ENCODE measurements around the gene MINK1. TPM values are rescaled to one million over a fixed set of nuclear protein-coding genes. Genes with fewer than 3 reads are reported as not detected.

Gene MINK1
- total RNA-seq, 6 experiments from 2014 or later = 68.5 to 82.4 (median 71.6) TPM

GRCh38 chr17:4843321-4844000, 10.3 kb downstream of the MINK1 start:
- Mint-ChIP-seq H3K36me3 (ENCODE audit: low read depth) (peaks cover 5% of the 10 kb centered on the region; the same call in 1 of the 2 replicates), H3K9me3 (no peaks in the 10 kb centered on the region), H3K27me3 (ENCODE audit: insufficient read depth) (no peaks in the 10 kb centered on the region; the same call in 1 of the 2 replicates), H3K27ac (no peak overlapping the region), H3K4me1 (ENCODE audit: low read depth) (peaks cover 20% of the 10 kb centered on the region), H3K4me3 (no peak overlapping the region)
- TF ChIP-seq CTCF (IDR thresholded peaks at IDR 0.05) = no peak
- DNase-seq = no peak

GRCh38 chr17:4845118-4845517, 12.0 kb downstream of the MINK1 start:
- Mint-ChIP-seq H3K27ac (no peak overlapping the region), H3K4me1 (ENCODE audit: low read depth) (peaks cover 25% of the 10 kb centered on the region)

GRCh38 chr17:4846635-4847390, 13.7 kb downstream of the MINK1 start:
- Mint-ChIP-seq H3K9me3 (no peaks in the 10 kb centered on the region), H3K27ac (no peak overlapping the region), H3K4me3 (no peak overlapping the region), H3K4me1 (ENCODE audit: low read depth) (peaks cover 33% of the 10 kb centered on the region), H3K36me3 (ENCODE audit: low read depth) (peaks cover 16% of the 10 kb centered on the region), H3K27me3 (ENCODE audit: insufficient read depth) (no peaks in the 10 kb centered on the region; the same call in 1 of the 2 replicates)
- no peak for DNase-seq
- TF ChIP-seq CTCF (IDR thresholded peaks at IDR 0.05) = no peak

More at GRCh38 chr17:4845118-4845517, 12.0 kb downstream of the MINK1 start:
- Mint-ChIP-seq H3K4me3 (no peak overlapping the region), H3K9me3 (no peaks in the 10 kb centered on the region), H3K36me3 (ENCODE audit: low read depth) (peaks cover 16% of the 10 kb centered on the region), H3K27me3 (ENCODE audit: insufficient read depth) (no peaks in the 10 kb centered on the region; the same call in 1 of the 2 replicates)
- DNase-seq = no peak
- TF ChIP-seq CTCF (IDR thresholded peaks at IDR 0.05) = no peak

- H3K36me3 Mint-ChIP-seq (ENCODE audit: low read depth) = peaks cover 17% of the 10 kb centered on the region
- no peaks in the 10 kb centered on the region for H3K9me3 Mint-ChIP-seq
- peak overlapping the region; percentile 18; the same call in 1 of the 2 replicates for H3K4me3 Mint-ChIP-seq
- peak overlapping the region; percentile 64 for H3K27ac Mint-ChIP-seq
- DNase-seq = peak; percentile 58
- peaks cover 43% of the 10 kb centered on the region for H3K4me1 Mint-ChIP-seq (ENCODE audit: low read depth)
- no peaks in the 10 kb centered on the region; the same call in 1 of the 2 replicates for H3K27me3 Mint-ChIP-seq (ENCODE audit: insufficient read depth)
- no peak for TF ChIP-seq CTCF (IDR thresholded peaks at IDR 0.05)
Observed at GRCh38 chr17:4849011-4849536, 15.9 kb downstream of the MINK1 start.

- Mint-ChIP-seq H3K4me3 (no peak overlapping the region), H3K4me1 (ENCODE audit: low read depth) (peaks cover 51% of the 10 kb centered on the region), H3K27me3 (ENCODE audit: insufficient read depth) (no peaks in the 10 kb centered on the region; the same call in 1 of the 2 replicates), H3K36me3 (ENCODE audit: low read depth) (peaks cover 21% of the 10 kb centered on the region), H3K9me3 (no peaks in the 10 kb centered on the region), H3K27ac (no peak overlapping the region; the same call in 1 of the 2 replicates)
- no peak for DNase-seq
- TF ChIP-seq CTCF (IDR thresholded peaks at IDR 0.05) = no peak
Observed at GRCh38 chr17:4850246-4850645, 17.1 kb downstream of the MINK1 start.
